K562 (cell line): ENCODE data around the gene DDX20. TPM values are rescaled to one million over a fixed set of nuclear protein-coding genes. Genes with fewer than 3 reads are reported as not detected.

ENCODE experiments used
- CHD1 ChIP-seq: fragments of 200-600 bp; sonication (generic); IDR thresholded peaks from one replicate; pipeline ENCODE4 v1.6.1; 2012; ENCODE audit warnings: mild to moderate bottlenecking, moderate library complexity, low read length, inconsistent platforms
- ETV5 ChIP-seq: sonication (generic); formaldehyde crosslinking; IDR thresholded peaks from 2 replicates; pipeline ENCODE4 v1.4.0; 2020; ENCODE audit warnings: low read depth, mild to moderate bottlenecking, missing genetic modification reagents
- HLTF ChIP-seq: fragments of 450-650 bp; IDR thresholded peaks from 2 replicates; pipeline ENCODE4 v1.6.1; 2016
- MAFF ChIP-seq: IDR thresholded peaks from 2 replicates; pipeline ENCODE4 v1.6.1; 2012; ENCODE audit warnings: low read length, improper control_type of control experiment
- RBM25 ChIP-seq: fragments of 200-400 bp; formaldehyde crosslinking; IDR thresholded peaks from 2 replicates; pipeline ENCODE4 v1.6.1; 2018; ENCODE audit warnings: low read length, low read depth, moderate library complexity; ENCODE audit not compliant: severe bottlenecking
- SOX6 ChIP-seq: fragments of 450-650 bp; IDR thresholded peaks from 2 replicates; pipeline ENCODE4 v1.6.1; 2014; ENCODE audit warnings: mild to moderate bottlenecking
- ZFP36 ChIP-seq: fragments of 150-350 bp; IDR thresholded peaks from 2 replicates; pipeline ENCODE4 v1.6.1; 2018; ENCODE audit warnings: low read length, low read depth; ENCODE audit not compliant: partially characterized antibody
- ZFPM2 ChIP-seq: fragments of 250-450 bp; sonication (Bioruptor Pico); IDR thresholded peaks from 2 replicates; pipeline ENCODE4 v1.5.1; 2022; ENCODE audit warnings: mild to moderate bottlenecking
- ZNF134 ChIP-seq: fragments of 250-450 bp; sonication (Bioruptor Pico); conservative IDR thresholded peaks from 2 replicates; pipeline ENCODE4 v1.4.0; 2020
- ZNF699 ChIP-seq: fragments of 250-450 bp; sonication (Bioruptor Pico); IDR thresholded peaks from 2 replicates; pipeline ENCODE4 v1.8.0; 2021; ENCODE audit warnings: mild to moderate bottlenecking, moderate library complexity; ENCODE audit not compliant: insufficient replicate concordance
- polyA plus RNA-seq, 8 experiments: library from polyadenylated mRNA; depleted of rRNA in 4 of 8; stranded (reverse) in 5 of 8; unstranded in 3 of 8; fragments of >200 nt; fragmentation: Nextera tagmentation in 2 of 8; fragmentation: Illumina TruSeq in 1 of 8; extraction: Ambion mirVana in 2 of 8; extraction: Trizol in 1 of 8; gene quantifications; 2 replicates each; pipeline versions ENCODE4 v1.2.1 to v1.2.3, GENCODE V29; 2011 to 2014; ENCODE audit warnings: inconsistent platforms in 1 of 8, missing spikeins in 1 of 8
- total RNA-seq, 7 experiments: library from RNA; depleted of rRNA in 6 of 7; stranded (reverse); fragments of >200 nt in 6 of 7; fragmentation: Illumina TruSeq in 2 of 7; extraction: Trizol in 2 of 7; gene quantifications; 2 replicates each; pipeline versions ENCODE4 v1.2.1 to v1.2.3, GENCODE V29; 2011 to 2021; ENCODE audit warnings: low replicate concordance in 1 of 7
- TF ChIP-seq, protein P1 (sequence below): IDR thresholded peaks from 2 replicates; pipeline ENCODE4 v1.6.1; 2011; ENCODE audit warnings: borderline replicate concordance, low read depth, mild to moderate bottlenecking, moderate library complexity, low read length; ENCODE audit not compliant: insufficient read depth, poor library complexity, severe bottlenecking
- TF ChIP-seq, protein P2 (sequence below), 2 experiments: fragments of 450-650 bp; IDR thresholded peaks; 2 replicates each; pipeline ENCODE4 v1.6.1; 2016; ENCODE audit warnings: mild to moderate bottlenecking in 2 of 2, borderline replicate concordance in 1 of 2, low read depth in 1 of 2, moderate library complexity in 1 of 2
- TF ChIP-seq, protein P3 (sequence below): fragments of 250-450 bp; sonication (Bioruptor Pico); IDR thresholded peaks from 2 replicates; pipeline ENCODE4 v1.4.0; 2020; ENCODE audit warnings: mild to moderate bottlenecking

Gene DDX20
- total and polyA plus RNA-seq, 9 of the 15 experiments (the other 6 are each of a cell fraction or from before 2014, with no cell fraction given) = 8.3 to 33.4 (median 24.5) TPM

DNA sequence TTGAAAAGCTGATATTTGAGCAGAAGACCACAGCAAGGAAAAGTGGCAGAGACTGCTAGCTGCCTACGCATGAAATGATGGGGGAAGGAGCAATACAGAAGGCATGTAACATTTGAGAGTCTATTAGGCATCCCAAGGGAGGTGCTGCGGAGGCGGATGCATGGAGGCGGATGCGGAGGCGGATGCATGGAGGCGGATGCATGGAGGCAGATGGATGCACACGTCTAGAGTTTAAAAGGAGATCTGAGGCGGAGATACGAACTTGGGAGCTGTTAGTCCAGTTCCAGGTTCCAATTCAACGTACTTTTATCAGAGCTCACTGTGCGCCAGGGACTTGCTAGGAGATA lies 744 bp upstream of the DDX20 start (continued):
- TF ChIP-seq ZFPM2 (CRISPR knock-in tag) (no peak), ZFP36 (no peak), MAFF (no peak), HLTF (no peak), ZNF699 (CRISPR knock-in tag) (no peak), CHD1 (peak; percentile 39), ETV5 (no peak), RBM25 (no peak), SOX6 (no peak), ZNF134 (0 out of 2 replicates have a peak, but pooled peaks have one; percentile 17)
- TF ChIP-seq, protein P1, sequence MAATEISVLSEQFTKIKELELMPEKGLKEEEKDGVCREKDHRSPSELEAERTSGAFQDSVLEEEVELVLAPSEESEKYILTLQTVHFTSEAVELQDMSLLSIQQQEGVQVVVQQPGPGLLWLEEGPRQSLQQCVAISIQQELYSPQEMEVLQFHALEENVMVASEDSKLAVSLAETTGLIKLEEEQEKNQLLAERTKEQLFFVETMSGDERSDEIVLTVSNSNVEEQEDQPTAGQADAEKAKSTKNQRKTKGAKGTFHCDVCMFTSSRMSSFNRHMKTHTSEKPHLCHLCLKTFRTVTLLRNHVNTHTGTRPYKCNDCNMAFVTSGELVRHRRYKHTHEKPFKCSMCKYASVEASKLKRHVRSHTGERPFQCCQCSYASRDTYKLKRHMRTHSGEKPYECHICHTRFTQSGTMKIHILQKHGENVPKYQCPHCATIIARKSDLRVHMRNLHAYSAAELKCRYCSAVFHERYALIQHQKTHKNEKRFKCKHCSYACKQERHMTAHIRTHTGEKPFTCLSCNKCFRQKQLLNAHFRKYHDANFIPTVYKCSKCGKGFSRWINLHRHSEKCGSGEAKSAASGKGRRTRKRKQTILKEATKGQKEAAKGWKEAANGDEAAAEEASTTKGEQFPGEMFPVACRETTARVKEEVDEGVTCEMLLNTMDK = no peak
- TF ChIP-seq, protein P2, sequence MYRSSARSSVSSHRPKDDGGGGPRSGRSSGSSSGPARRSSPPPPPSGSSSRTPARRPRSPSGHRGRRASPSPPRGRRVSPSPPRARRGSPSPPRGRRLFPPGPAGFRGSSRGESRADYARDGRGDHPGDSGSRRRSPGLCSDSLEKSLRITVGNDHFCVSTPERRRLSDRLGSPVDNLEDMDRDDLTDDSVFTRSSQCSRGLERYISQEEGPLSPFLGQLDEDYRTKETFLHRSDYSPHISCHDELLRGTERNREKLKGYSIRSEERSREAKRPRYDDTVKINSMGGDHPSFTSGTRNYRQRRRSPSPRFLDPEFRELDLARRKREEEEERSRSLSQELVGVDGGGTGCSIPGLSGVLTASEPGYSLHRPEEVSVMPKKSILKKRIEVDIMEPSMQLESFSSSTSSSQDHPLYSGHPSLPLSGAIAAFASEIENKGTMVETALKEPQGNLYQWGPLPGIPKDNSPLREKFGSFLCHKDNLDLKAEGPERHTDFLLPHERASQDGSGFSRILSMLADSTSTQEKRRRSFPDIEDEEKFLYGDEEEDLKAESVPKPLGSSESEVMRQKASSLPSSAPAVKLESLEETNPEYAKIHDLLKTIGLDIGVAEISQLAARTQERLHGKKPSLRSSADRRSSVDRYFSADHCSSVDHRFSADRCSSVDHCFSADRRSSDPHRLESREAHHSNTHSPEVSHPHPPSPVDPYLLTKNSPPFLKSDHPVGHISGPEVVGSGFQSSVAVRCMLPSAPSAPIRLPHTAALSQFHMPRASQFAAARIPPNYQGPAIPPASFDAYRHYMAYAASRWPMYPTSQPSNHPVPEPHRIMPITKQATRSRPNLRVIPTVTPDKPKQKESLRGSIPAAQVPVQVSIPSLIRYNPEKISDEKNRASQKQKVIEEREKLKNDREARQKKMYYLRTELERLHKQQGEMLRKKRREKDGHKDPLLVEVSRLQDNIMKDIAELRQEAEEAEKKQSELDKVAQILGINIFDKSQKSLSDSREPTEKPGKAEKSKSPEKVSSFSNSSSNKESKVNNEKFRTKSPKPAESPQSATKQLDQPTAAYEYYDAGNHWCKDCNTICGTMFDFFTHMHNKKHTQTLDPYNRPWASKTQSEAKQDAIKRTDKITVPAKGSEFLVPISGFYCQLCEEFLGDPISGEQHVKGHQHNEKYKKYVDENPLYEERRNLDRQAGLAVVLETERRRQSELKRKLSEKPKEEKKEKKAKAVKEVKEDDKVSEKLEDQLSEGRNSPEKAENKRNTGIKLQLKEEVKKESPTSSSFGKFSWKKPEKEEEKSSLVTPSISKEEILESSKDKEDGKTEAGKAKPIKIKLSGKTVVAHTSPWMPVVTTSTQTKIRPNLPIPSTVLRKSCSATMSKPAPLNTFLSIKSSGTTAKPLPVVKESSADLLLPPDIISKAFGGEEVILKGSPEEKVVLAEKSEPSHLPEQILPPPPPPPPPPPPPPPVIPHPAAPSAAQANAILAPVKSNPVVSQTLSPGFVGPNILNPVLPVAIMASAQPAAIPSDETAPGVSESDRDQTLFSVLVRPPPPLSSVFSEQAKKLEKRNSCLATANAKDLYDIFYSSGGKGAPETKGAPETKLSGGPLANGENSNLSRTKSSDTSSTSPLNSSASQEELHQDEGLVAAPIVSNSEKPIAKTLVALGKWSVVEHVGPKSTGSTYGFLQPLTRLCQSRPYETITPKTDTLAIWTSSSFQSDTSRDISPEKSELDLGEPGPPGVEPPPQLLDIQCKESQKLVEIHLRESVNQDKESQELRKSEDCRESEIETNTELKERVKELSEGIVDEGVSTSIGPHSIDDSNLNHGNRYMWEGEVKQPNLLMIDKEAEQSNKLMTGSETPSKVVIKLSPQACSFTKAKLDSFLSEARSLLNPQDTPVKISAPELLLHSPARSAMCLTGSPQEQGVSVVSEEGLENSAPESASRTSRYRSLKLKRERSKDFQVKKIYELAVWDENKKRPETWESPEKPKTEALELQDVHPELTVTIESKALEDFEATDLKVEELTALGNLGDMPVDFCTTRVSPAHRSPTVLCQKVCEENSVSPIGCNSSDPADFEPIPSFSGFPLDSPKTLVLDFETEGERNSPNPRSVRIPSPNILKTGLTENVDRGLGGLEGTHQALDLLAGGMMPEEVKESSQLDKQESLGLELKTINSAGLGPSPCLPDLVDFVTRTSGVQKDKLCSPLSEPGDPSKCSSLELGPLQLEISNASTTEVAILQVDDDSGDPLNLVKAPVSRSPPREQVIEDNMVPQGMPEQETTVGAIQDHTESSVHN (IDR thresholded peaks at IDR 0.05; ENCODE audit: borderline replicate concordance in 1 of 2, low read depth in 1 of 2) = no peak
- TF ChIP-seq, protein P3, sequence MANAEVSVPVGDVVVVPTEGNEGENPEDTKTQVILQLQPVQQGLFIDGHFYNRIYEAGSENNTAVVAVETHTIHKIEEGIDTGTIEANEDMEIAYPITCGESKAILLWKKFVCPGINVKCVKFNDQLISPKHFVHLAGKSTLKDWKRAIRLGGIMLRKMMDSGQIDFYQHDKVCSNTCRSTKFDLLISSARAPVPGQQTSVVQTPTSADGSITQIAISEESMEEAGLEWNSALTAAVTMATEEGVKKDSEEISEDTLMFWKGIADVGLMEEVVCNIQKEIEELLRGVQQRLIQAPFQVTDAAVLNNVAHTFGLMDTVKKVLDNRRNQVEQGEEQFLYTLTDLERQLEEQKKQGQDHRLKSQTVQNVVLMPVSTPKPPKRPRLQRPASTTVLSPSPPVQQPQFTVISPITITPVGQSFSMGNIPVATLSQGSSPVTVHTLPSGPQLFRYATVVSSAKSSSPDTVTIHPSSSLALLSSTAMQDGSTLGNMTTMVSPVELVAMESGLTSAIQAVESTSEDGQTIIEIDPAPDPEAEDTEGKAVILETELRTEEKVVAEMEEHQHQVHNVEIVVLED = no peak
